HepG2 (cell line): ENCODE measurements around the gene LGR6. TPM values are rescaled to one million over a fixed set of nuclear protein-coding genes. Genes with fewer than 3 reads are reported as not detected.
A peak's percentile ranks its signal among the peaks of the same experiment; 100 is the strongest.

Experiments used
- HHEX ChIP-seq: IDR thresholded peaks from 2 replicates; pipeline ENCODE4 v1.6.1; 2016; ENCODE audit warnings: control low read depth
- PCBP1 ChIP-seq: fragments of 200-400 bp; formaldehyde crosslinking; IDR thresholded peaks from 2 replicates; pipeline ENCODE4 v1.6.1; 2017; ENCODE audit warnings: mild to moderate bottlenecking, low read depth, low read length, borderline replicate concordance
- REPIN1 ChIP-seq: sonication (generic); formaldehyde crosslinking; IDR thresholded peaks from 2 replicates; pipeline ENCODE4 v1.8.0; 2022; ENCODE audit warnings: missing genetic modification reagents, low read depth, mild to moderate bottlenecking, borderline replicate concordance
- SUZ12 ChIP-seq: fragments of 150-350 bp; IDR thresholded peaks from 2 replicates; pipeline ENCODE4 v1.6.1; 2014; ENCODE audit warnings: low read depth, low read length
- ZNF7 ChIP-seq: IDR thresholded peaks from 2 replicates; pipeline ENCODE4 v1.6.1; 2016; ENCODE audit warnings: missing biosample characterization, missing genetic modification reagents
- ZSCAN22 ChIP-seq: sonication (generic); formaldehyde crosslinking; IDR thresholded peaks from 2 replicates; pipeline ENCODE4 v1.4.0; 2020; ENCODE audit warnings: mild to moderate bottlenecking, missing genetic modification reagents
- polyA plus RNA-seq, 8 experiments: library from polyadenylated mRNA; depleted of rRNA in 3 of 8; stranded (reverse) in 7 of 8; unstranded in 1 of 8; fragments of >200 nt; fragmentation: Illumina TruSeq in 4 of 8; extraction: Trizol in 4 of 8; gene quantifications; 2 replicates each; pipeline versions ENCODE4 v1.2.1 to v1.2.3, GENCODE V29; 2011 to 2016; ENCODE audit warnings: low read depth in 4 of 8, missing spikeins in 1 of 8, mixed read lengths in 1 of 8; ENCODE audit not compliant: insufficient read depth in 1 of 8
- total RNA-seq, 5 experiments: library from RNA; depleted of rRNA; stranded (reverse); fragments of >200 nt; fragmentation: Illumina TruSeq; extraction: Trizol; gene quantifications; 2 replicates each; pipeline ENCODE4 v1.2.3, GENCODE V29; 2016; ENCODE audit warnings: low read depth in 1 of 5
- TF ChIP-seq, protein P1 (sequence below): IDR thresholded peaks from 2 replicates; pipeline ENCODE4 v1.6.1; 2016; ENCODE audit warnings: low read depth
- TF ChIP-seq, protein P2 (sequence below): sonication (generic); formaldehyde crosslinking; IDR thresholded peaks from 2 replicates; pipeline ENCODE4 v1.4.0; 2020; ENCODE audit warnings: low read depth, missing genetic modification reagents
- TF ChIP-seq, protein P3 (sequence below): sonication (generic); formaldehyde crosslinking; IDR thresholded peaks from 2 replicates; pipeline ENCODE4 v1.4.0; 2020; ENCODE audit warnings: mild to moderate bottlenecking, low read depth, missing genetic modification reagents
- TF ChIP-seq, protein P4 (sequence below): sonication (generic); formaldehyde crosslinking; IDR thresholded peaks from 2 replicates; pipeline ENCODE4 v1.4.0; 2020; ENCODE audit warnings: missing genetic modification reagents, borderline replicate concordance
- TF ChIP-seq, protein P5 (sequence below): sonication (generic); formaldehyde crosslinking; IDR thresholded peaks from 2 replicates; pipeline ENCODE4 v1.8.0; 2022; ENCODE audit warnings: missing genetic modification reagents, low read depth, mild to moderate bottlenecking, borderline replicate concordance
- TF ChIP-seq, protein P6 (sequence below): sonication (generic); formaldehyde crosslinking; IDR thresholded peaks from 2 replicates; pipeline ENCODE4 v1.5.1; 2020; ENCODE audit warnings: mild to moderate bottlenecking, missing genetic modification reagents, borderline replicate concordance

LGR6 gene
- total and polyA plus RNA-seq, 2 of the 13 experiments (the other 11 are each of a cell fraction or from before 2014, with no cell fraction given), result 0.07 TPM; not detected in 1

DNA sequence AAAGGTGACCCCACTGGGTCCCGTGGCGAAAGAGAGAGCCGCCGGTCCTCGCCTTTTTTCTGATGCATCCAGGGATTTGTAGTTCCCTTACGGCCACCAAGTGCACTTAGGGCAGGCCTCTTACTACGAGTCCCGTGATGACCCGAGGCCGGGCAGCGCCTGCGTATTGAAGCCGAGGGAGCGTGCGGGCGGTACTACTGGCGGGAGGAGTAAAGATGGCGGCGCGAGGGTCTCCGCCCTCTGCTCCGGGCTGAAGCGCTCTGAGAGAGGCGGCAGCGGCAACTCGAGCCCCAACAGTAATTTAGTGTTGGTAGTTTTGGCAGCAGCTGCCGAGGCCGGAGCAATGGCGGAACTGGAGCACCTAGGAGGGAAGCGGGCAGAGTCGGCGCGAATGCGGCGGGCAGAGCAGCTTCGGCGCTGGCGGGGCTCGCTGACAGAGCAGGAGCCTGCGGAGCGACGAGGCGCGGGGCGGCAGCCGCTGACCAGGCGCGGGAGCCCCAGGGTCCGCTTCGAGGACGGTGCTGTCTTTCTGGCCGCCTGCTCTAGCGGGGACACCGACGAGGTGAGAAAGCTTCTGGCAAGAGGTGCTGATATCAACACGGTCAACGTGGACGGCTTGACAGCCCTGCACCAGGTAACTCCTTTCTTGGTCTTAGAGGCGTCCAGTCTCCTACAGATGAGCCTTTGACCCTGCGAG is 155.1 kb downstream of the LGR6 start, which contains the start of gene PPP1R12B (continued):
- TF ChIP-seq REPIN1 (CRISPR knock-in tag) (0 out of 2 replicates have a peak, but pooled peaks have one; percentile 23), ZSCAN22 (CRISPR knock-in tag) (0 out of 2 replicates have a peak, but pooled peaks have one; percentile 37), ZNF7 (CRISPR knock-in tag) (no peak), PCBP1 (no peak), SUZ12 (peak; percentile 73), HHEX (no peak)
- TF ChIP-seq, protein P1, sequence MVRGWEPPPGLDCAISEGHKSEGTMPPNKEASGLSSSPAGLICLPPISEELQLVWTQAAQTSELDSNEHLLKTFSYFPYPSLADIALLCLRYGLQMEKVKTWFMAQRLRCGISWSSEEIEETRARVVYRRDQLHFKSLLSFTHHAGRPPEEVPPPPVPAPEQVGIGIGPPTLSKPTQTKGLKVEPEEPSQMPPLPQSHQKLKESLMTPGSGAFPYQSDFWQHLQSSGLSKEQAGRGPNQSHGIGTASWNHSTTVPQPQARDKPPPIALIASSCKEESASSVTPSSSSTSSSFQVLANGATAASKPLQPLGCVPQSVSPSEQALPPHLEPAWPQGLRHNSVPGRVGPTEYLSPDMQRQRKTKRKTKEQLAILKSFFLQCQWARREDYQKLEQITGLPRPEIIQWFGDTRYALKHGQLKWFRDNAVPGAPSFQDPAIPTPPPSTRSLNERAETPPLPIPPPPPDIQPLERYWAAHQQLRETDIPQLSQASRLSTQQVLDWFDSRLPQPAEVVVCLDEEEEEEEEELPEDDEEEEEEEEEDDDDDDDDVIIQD (CRISPR knock-in tag), result no peak
- TF ChIP-seq, protein P2, sequence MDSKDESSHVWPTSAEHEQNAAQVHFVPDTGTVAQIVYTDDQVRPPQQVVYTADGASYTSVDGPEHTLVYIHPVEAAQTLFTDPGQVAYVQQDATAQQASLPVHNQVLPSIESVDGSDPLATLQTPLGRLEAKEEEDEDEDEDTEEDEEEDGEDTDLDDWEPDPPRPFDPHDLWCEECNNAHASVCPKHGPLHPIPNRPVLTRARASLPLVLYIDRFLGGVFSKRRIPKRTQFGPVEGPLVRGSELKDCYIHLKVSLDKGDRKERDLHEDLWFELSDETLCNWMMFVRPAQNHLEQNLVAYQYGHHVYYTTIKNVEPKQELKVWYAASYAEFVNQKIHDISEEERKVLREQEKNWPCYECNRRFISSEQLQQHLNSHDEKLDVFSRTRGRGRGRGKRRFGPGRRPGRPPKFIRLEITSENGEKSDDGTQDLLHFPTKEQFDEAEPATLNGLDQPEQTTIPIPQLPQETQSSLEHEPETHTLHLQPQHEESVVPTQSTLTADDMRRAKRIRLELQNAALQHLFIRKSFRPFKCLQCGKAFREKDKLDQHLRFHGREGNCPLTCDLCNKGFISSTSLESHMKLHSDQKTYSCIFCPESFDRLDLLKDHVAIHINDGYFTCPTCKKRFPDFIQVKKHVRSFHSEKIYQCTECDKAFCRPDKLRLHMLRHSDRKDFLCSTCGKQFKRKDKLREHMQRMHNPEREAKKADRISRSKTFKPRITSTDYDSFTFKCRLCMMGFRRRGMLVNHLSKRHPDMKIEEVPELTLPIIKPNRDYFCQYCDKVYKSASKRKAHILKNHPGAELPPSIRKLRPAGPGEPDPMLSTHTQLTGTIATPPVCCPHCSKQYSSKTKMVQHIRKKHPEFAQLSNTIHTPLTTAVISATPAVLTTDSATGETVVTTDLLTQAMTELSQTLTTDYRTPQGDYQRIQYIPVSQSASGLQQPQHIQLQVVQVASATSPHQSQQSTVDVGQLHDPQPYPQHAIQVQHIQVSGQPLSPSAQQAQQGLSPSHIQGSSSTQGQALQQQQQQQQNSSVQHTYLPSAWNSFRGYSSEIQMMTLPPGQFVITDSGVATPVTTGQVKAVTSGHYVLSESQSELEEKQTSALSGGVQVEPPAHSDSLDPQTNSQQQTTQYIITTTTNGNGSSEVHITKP, result peak; percentile 54; the same call in 1 of the 2 replicates
- TF ChIP-seq, protein P3, sequence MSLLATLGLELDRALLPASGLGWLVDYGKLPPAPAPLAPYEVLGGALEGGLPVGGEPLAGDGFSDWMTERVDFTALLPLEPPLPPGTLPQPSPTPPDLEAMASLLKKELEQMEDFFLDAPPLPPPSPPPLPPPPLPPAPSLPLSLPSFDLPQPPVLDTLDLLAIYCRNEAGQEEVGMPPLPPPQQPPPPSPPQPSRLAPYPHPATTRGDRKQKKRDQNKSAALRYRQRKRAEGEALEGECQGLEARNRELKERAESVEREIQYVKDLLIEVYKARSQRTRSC (CRISPR knock-in tag), result no peak
- TF ChIP-seq, protein P4, sequence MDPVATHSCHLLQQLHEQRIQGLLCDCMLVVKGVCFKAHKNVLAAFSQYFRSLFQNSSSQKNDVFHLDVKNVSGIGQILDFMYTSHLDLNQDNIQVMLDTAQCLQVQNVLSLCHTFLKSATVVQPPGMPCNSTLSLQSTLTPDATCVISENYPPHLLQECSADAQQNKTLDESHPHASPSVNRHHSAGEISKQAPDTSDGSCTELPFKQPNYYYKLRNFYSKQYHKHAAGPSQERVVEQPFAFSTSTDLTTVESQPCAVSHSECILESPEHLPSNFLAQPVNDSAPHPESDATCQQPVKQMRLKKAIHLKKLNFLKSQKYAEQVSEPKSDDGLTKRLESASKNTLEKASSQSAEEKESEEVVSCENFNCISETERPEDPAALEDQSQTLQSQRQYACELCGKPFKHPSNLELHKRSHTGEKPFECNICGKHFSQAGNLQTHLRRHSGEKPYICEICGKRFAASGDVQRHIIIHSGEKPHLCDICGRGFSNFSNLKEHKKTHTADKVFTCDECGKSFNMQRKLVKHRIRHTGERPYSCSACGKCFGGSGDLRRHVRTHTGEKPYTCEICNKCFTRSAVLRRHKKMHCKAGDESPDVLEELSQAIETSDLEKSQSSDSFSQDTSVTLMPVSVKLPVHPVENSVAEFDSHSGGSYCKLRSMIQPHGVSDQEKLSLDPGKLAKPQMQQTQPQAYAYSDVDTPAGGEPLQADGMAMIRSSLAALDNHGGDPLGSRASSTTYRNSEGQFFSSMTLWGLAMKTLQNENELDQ, result no peak
- TF ChIP-seq, protein P5, sequence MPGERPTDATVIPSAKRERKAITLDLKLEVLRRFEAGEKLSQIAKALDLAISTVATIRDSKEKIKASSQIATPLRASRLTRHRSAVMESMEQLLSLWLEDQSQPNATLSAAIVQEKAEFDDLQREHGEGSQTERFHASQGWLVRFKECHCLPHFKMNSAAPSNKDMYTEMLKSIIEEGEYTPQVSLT (CRISPR knock-in tag), result no peak
- TF ChIP-seq, protein P6, sequence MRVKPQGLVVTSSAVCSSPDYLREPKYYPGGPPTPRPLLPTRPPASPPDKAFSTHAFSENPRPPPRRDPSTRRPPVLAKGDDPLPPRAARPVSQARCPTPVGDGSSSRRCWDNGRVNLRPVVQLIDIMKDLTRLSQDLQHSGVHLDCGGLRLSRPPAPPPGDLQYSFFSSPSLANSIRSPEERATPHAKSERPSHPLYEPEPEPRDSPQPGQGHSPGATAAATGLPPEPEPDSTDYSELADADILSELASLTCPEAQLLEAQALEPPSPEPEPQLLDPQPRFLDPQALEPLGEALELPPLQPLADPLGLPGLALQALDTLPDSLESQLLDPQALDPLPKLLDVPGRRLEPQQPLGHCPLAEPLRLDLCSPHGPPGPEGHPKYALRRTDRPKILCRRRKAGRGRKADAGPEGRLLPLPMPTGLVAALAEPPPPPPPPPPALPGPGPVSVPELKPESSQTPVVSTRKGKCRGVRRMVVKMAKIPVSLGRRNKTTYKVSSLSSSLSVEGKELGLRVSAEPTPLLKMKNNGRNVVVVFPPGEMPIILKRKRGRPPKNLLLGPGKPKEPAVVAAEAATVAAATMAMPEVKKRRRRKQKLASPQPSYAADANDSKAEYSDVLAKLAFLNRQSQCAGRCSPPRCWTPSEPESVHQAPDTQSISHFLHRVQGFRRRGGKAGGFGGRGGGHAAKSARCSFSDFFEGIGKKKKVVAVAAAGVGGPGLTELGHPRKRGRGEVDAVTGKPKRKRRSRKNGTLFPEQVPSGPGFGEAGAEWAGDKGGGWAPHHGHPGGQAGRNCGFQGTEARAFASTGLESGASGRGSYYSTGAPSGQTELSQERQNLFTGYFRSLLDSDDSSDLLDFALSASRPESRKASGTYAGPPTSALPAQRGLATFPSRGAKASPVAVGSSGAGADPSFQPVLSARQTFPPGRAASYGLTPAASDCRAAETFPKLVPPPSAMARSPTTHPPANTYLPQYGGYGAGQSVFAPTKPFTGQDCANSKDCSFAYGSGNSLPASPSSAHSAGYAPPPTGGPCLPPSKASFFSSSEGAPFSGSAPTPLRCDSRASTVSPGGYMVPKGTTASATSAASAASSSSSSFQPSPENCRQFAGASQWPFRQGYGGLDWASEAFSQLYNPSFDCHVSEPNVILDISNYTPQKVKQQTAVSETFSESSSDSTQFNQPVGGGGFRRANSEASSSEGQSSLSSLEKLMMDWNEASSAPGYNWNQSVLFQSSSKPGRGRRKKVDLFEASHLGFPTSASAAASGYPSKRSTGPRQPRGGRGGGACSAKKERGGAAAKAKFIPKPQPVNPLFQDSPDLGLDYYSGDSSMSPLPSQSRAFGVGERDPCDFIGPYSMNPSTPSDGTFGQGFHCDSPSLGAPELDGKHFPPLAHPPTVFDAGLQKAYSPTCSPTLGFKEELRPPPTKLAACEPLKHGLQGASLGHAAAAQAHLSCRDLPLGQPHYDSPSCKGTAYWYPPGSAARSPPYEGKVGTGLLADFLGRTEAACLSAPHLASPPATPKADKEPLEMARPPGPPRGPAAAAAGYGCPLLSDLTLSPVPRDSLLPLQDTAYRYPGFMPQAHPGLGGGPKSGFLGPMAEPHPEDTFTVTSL (CRISPR knock-in tag), result no peak
